Right atrium auricular region (tissue), 2 donors: Measurements from ENCODE around the gene CYB5R2. TPM values are rescaled to one million over a fixed set of nuclear protein-coding genes. Genes with fewer than 3 reads are reported as not detected.

Experiments used
- DNase-seq: peaks from one replicate; pipeline ENCODE4 v3.0.0-alpha.2; 2019; ENCODE audit warnings: low spot score
- H3K27ac ChIP-seq, 2 donors: fragments of 200-600 bp; sonication (generic); 1 replicate in 1 of 2; 2 replicates in 1 of 2; pipeline ENCODE4 v1.5.1; 2016 to 2019
- H3K27me3 ChIP-seq, 2 donors: fragments of 200-600 bp; sonication (generic); one replicate each; pipeline versions ENCODE4 v1.5.1 to v1.6.0; 2017 to 2019
- H3K36me3 ChIP-seq: fragments of 200-600 bp; sonication (generic); one replicate; pipeline ENCODE4 v1.5.1; 2016
- H3K4me1 ChIP-seq, 2 donors: fragments of 200-600 bp; sonication (generic); one replicate each; pipeline versions ENCODE4 v1.5.1 to v1.6.0; 2017 to 2019
- H3K4me3 ChIP-seq, 2 donors: fragments of 200-600 bp; sonication (generic); 1 replicate in 1 of 2; 2 replicates in 1 of 2; pipeline ENCODE4 v1.5.1; 2017 to 2019; ENCODE audit warnings: mild to moderate bottlenecking in 1 of 2, moderate library complexity in 1 of 2
- H3K9me3 ChIP-seq, 2 donors: fragments of 200-600 bp; sonication (generic); one replicate each; pipeline ENCODE4 v1.5.1; 2019
- total RNA-seq, 2 donors: library from RNA; depleted of rRNA; stranded (reverse); fragments of >200 nt; gene quantifications; one replicate each; pipeline ENCODE4 v1.1.0, GENCODE V29; 2016
- TF ChIP-seq, protein P1 (sequence below), 2 donors: fragments of 200-600 bp; sonication (generic); IDR thresholded peaks; one replicate each; pipeline ENCODE4 v1.5.1; 2019; ENCODE audit warnings: antibody characterized with exemption in 2 of 2

CYB5R2 gene
- total RNA-seq, 2 donors from 2014 or later = 1.5 to 4.0 TPM

DNA sequence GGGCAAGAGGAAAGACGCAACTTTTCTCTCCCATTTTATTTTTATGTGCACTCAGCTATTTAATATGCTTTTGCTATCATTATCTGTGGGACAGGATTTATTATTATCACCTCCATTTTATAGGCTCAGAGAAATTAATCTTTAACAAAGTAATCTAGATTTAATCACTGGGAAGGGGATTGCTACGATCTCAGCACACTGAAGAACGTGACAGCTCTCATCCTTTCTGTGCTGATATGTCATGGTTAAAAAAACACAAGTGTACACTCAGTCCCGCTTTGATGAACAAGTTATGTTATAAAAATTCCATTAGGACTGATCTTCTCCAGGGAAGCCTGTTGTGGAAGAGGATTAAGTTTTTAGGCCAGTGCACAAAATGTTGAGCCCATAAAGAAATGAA lies 37.6 kb downstream of the CYB5R2 start:
- no peaks in the 10 kb centered on the region for H3K9me3 ChIP-seq
- H3K27ac ChIP-seq = no peak overlapping the region
- DNase-seq = no peak
- TF ChIP-seq, protein P1, sequence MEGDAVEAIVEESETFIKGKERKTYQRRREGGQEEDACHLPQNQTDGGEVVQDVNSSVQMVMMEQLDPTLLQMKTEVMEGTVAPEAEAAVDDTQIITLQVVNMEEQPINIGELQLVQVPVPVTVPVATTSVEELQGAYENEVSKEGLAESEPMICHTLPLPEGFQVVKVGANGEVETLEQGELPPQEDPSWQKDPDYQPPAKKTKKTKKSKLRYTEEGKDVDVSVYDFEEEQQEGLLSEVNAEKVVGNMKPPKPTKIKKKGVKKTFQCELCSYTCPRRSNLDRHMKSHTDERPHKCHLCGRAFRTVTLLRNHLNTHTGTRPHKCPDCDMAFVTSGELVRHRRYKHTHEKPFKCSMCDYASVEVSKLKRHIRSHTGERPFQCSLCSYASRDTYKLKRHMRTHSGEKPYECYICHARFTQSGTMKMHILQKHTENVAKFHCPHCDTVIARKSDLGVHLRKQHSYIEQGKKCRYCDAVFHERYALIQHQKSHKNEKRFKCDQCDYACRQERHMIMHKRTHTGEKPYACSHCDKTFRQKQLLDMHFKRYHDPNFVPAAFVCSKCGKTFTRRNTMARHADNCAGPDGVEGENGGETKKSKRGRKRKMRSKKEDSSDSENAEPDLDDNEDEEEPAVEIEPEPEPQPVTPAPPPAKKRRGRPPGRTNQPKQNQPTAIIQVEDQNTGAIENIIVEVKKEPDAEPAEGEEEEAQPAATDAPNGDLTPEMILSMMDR (IDR thresholded peaks at IDR 0.05) = no peak
- no peak overlapping the region for H3K4me3 ChIP-seq
- no peaks in the 10 kb centered on the region for H3K27me3 ChIP-seq
- H3K4me1 ChIP-seq = peaks cover 0 to 11% of the 10 kb centered on the region in 2 donors
- H3K36me3 ChIP-seq = peaks cover 59% of the 10 kb centered on the region

DNA sequence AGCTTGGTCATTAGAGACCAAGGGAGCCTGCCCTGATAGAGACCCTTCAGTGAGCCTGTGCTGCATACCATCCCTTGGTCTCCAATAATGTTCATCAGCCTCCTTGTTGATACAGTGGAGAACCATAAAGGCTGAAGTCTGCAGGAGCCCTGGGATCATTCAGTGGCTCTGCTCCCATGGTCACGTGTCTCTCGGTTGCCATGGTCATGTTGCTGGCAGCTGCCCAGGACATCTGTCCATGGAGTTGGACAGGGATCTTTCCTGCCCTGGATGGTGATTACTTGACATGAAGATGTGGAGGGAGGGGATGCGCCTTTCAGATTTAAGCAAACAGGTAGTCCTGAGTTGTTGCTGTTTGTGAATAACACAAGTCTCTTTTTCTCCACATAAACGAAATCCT lies 38.2 kb downstream of the CYB5R2 start:
- Histone ChIP-seq H3K4me3 (no peak overlapping the region), H3K4me1 (peaks cover 0 to 11% of the 10 kb centered on the region in 2 donors), H3K36me3 (peaks cover 58% of the 10 kb centered on the region), H3K27me3 (no peaks in the 10 kb centered on the region), H3K27ac (no peak overlapping the region), H3K9me3 (no peaks in the 10 kb centered on the region)
- no peak for DNase-seq
- TF ChIP-seq, protein P1 (IDR thresholded peaks at IDR 0.05) = no peak

DNA sequence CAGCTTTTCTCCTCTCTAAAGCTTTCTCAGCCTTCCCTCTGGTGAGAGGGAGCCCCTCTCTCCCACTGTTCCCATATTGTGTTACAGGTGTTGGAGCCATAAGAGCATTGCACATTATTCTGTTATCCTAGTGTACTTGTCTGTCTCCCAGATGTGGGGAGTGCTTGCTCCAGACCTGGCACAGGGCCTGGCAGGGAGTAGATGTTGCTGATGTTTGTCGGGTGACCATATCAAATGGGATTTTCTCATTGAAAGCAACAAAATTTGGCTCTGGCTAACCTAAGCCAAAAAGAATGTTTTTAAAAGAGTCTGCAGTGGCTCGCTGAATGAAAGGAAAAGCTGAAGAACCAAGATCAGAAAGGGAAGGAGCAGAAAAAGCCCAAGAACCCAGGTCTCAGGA lies 41.1 kb downstream of the CYB5R2 start:
- Histone ChIP-seq H3K27me3 (no peaks in the 10 kb centered on the region), H3K36me3 (peaks cover 64% of the 10 kb centered on the region), H3K4me1 (no peaks in the 10 kb centered on the region), H3K27ac (no peak overlapping the region), H3K4me3 (no peak overlapping the region), H3K9me3 (no peaks in the 10 kb centered on the region)
- TF ChIP-seq, protein P1 (IDR thresholded peaks at IDR 0.05) = no peak
- no peak for DNase-seq

DNA sequence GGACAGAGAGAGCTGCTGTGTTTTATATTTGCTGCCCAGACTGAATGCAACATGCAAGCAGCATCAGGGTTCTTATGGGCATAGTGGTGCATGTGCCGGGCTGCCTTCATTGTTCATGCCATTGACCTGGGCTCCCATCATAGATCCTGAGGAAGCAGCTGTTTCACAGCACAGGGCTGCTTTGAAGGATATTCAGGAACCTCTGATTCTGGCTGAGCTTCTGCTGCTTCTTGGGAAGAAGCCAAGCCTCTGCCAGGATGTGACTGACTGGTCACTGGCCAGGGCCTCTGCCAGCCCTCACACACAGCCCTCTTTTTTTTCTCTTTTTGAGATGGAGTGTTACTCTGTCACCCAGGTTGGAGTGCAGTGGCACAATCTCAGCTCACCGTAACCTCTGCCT lies 43.3 kb downstream of the CYB5R2 start:
- Histone ChIP-seq H3K9me3 (no peaks in the 10 kb centered on the region), H3K27ac (no peak overlapping the region), H3K27me3 (no peaks in the 10 kb centered on the region), H3K36me3 (peaks cover 54% of the 10 kb centered on the region), H3K4me1 (no peaks in the 10 kb centered on the region), H3K4me3 (no peak overlapping the region)
- TF ChIP-seq, protein P1 (IDR thresholded peaks at IDR 0.05) = no peak
- no peak for DNase-seq

DNA sequence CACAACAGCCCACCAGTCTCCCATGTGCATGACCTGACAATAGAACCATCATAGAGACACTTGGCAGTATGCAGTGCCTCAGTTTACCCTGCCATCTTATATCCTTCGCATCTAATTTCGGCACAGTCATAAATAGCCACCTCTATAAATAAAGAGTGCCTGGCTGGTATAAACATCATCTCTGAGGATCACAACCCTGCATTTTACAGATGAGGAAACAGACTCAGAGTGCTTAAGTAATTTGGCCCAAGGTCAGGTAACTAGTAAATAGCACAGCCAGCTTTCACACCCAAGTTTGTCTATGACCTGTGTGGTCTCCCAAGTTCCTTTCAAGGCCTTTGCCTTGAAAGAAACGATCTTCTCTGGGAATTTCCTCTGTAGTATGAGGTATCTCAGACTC lies 44.6 kb downstream of the CYB5R2 start:
- H3K27me3 ChIP-seq = no peaks in the 10 kb centered on the region
- no peaks in the 10 kb centered on the region for H3K9me3 ChIP-seq
- no peak overlapping the region for H3K27ac ChIP-seq
- no peaks in the 10 kb centered on the region for H3K4me1 ChIP-seq
- no peak overlapping the region for H3K4me3 ChIP-seq
- DNase-seq = no peak
- TF ChIP-seq, protein P1 (IDR thresholded peaks at IDR 0.05) = no peak
- peaks cover 42% of the 10 kb centered on the region for H3K36me3 ChIP-seq

DNA sequence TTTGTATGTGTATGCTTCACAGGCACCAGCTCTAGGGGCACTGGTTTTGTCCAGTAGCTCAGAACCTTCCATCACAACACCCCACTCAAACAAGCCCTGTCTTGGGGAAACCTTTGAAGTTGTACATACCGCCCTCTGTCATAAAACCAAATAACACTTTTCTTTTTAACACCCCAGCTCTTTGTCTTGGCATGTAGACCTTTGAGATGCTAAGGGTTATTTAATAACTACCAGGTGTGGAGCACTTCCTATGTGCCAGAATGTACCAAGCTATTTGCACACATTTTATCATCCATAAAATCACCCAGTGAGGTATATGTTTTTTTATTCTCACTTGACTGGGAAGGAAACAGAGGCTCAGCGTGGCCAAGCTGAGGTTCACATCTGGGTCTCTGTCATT lies 50.6 kb downstream of the CYB5R2 start:
- no peak overlapping the region for H3K4me3 ChIP-seq
- DNase-seq = no peak
- TF ChIP-seq, protein P1 (IDR thresholded peaks at IDR 0.05) = no peak
- H3K27ac ChIP-seq = no peak overlapping the region
- no peaks in the 10 kb centered on the region for H3K27me3 ChIP-seq
- H3K36me3 ChIP-seq = peaks cover 14% of the 10 kb centered on the region
- no peaks in the 10 kb centered on the region for H3K4me1 ChIP-seq
- no peaks in the 10 kb centered on the region for H3K9me3 ChIP-seq
